ENCODE data around the gene PITPNC1. TPM values are rescaled to one million over a fixed set of nuclear protein-coding genes. Genes with fewer than 3 reads are reported as not detected.

The PITPNC1 gene
- total and polyA plus RNA-seq, 2 of the 13 experiments (the other 11 are each of a cell fraction or from before 2014, with no cell fraction given) = 4.1 to 5.7 TPM

- ATAC-seq (no peak), DNase-seq (ENCODE audit: low spot score) (no peak), FAIRE-seq (no peak)
- WGBS (ENCODE audit: low lambda C conversion rate) = 94% methylated on average over 9 of the region's 9 CpGs
- H3K36me3 ChIP-seq (replicated peaks in 1 of 2; ENCODE audit: control insufficient read depth in 1 of 2, insufficient read depth in 2 of 2, low read length in 2 of 2) = no peaks in the 10 kb centered on the region
- no TSS peak for BruUV-seq (replicated peaks)
- H4K20me1 ChIP-seq (ENCODE audit: insufficient read depth, low read length) = no peaks in the 10 kb centered on the region
- no peak for TF ChIP-seq GABPA (IDR thresholded peaks at IDR 0.05; ENCODE audit: low read depth, low read length)
- TF ChIP-seq GABPA (CRISPR knock-in tag; IDR thresholded peaks at IDR 0.05; ENCODE audit: low read depth) = no peak
- TF ChIP-seq NFE2L1 (CRISPR knock-in tag; IDR thresholded peaks at IDR 0.05; ENCODE audit: borderline replicate concordance) = no peak
- no peak for TF ChIP-seq MED8 (CRISPR knock-in tag; IDR thresholded peaks at IDR 0.05; ENCODE audit: insufficient replicate concordance)
- no peak for TF ChIP-seq HDAC2 (CRISPR knock-in tag; IDR thresholded peaks at IDR 0.05)
- TF ChIP-seq NFYC (CRISPR knock-in tag; IDR thresholded peaks at IDR 0.05) = no peak
- TF ChIP-seq ZNF335 (CRISPR knock-in tag; IDR thresholded peaks at IDR 0.05) = no peak
- no peak for TF ChIP-seq MAZ (IDR thresholded peaks at IDR 0.05; ENCODE audit: borderline replicate concordance, low read depth, low read length)
- TF ChIP-seq MAZ (CRISPR knock-in tag; IDR thresholded peaks at IDR 0.05; ENCODE audit: low read depth) = no peak
- in situ Hi-C loops (cut with HindIII; ENCODE audit: extremely low pct_ligation_motif_present, low pct_unique_long_range_greater_than_20kb) (no loop called here), intact Hi-C loops (cut with micrococcal nuclease; ENCODE audit: unreplicated experiment) (no loop called here)
- CTCF ChIA-PET (ENCODE audit: low intra/inter-chr PET ratio, low total read pairs) = no interaction called here
- no peak overlapping the region for H2AFZ ChIP-seq (ENCODE audit: low read length)
- no peak overlapping the region for H3K4me2 ChIP-seq (ENCODE audit: low read depth, low read length)
- H3K9me3 ChIP-seq (ENCODE audit: low read length) = no peaks in the 10 kb centered on the region
- H3K27ac ChIP-seq (ENCODE audit: extremely low read length, insufficient read depth, low read length) = no peak overlapping the region
- peaks cover 15% of the 10 kb centered on the region for H3K4me1 ChIP-seq (ENCODE audit: insufficient read depth, low read length)
- no peaks in the 10 kb centered on the region for H3K27me3 ChIP-seq (ENCODE audit: control insufficient read depth in 1 of 2, insufficient read depth in 2 of 2, low read length in 2 of 2)
- no peak overlapping the region for H3K9ac ChIP-seq (ENCODE audit: insufficient read depth, low read depth, low read length)
- no peaks in the 10 kb centered on the region for H3K79me2 ChIP-seq (ENCODE audit: insufficient read depth, low read length)
- H3K4me3 ChIP-seq (replicated peaks in 1 of 3; ENCODE audit: insufficient read depth in 1 of 3, low read depth in 2 of 3, low read length in 3 of 3) = no peak overlapping the region
- POLR2A ChIA-PET = no interaction called here
Observed at GRCh38 chr17:67393809-67394397, 16.8 kb downstream of the PITPNC1 start.

GRCh38 chr17:67399676-67400075 lies 22.6 kb downstream of the PITPNC1 start:
- intact Hi-C loops (cut with micrococcal nuclease; ENCODE audit: unreplicated experiment) (no loop called here), in situ Hi-C loops (cut with HindIII; ENCODE audit: extremely low pct_ligation_motif_present, low pct_unique_long_range_greater_than_20kb) (no loop called here)
- TF ChIP-seq ARNT (IDR thresholded peaks at IDR 0.05) (no peak), XRCC5 (optimal IDR thresholded peaks at IDR 0.05; ENCODE audit: low read length) (no peak), ZBED4 (CRISPR knock-in tag; IDR thresholded peaks at IDR 0.05; ENCODE audit: borderline replicate concordance) (no peak)
- H3K4me2 ChIP-seq (ENCODE audit: low read depth, low read length) = no peak overlapping the region
- DNase-seq (ENCODE audit: low spot score) (no peak), FAIRE-seq (no peak), ATAC-seq (no peak)
- no peaks in the 10 kb centered on the region for H3K9me3 ChIP-seq (ENCODE audit: low read length)
- no peak overlapping the region for H3K9ac ChIP-seq (ENCODE audit: insufficient read depth, low read depth, low read length)
- BruUV-seq (replicated peaks) = no TSS peak
- H3K36me3 ChIP-seq (replicated peaks in 1 of 2; ENCODE audit: control insufficient read depth in 1 of 2, insufficient read depth in 2 of 2, low read length in 2 of 2) = no peaks in the 10 kb centered on the region
- ChIA-PET CTCF (ENCODE audit: low intra/inter-chr PET ratio, low total read pairs) (no interaction called here), POLR2A (no interaction called here)
- H2AFZ ChIP-seq (ENCODE audit: low read length) = no peak overlapping the region
- 42% methylated on average over 3 of the region's 3 CpGs for WGBS (ENCODE audit: low lambda C conversion rate)
- H3K4me1 ChIP-seq (ENCODE audit: insufficient read depth, low read length) = peaks cover 20% of the 10 kb centered on the region
- H3K27me3 ChIP-seq (ENCODE audit: control insufficient read depth in 1 of 2, insufficient read depth in 2 of 2, low read length in 2 of 2) = no peaks in the 10 kb centered on the region
- H3K27ac ChIP-seq (ENCODE audit: extremely low read length, insufficient read depth, low read length) = no peak overlapping the region
- H3K4me3 ChIP-seq (replicated peaks in 1 of 3; ENCODE audit: insufficient read depth in 1 of 3, low read depth in 2 of 3, low read length in 3 of 3) = no peak overlapping the region
- no peaks in the 10 kb centered on the region for H3K79me2 ChIP-seq (ENCODE audit: insufficient read depth, low read length)
- no peaks in the 10 kb centered on the region for H4K20me1 ChIP-seq (ENCODE audit: insufficient read depth, low read length)
